Fibroblast of skin of right quadriceps (primary cell): ENCODE data around the gene SLC45A3.

Experiments
- DNase-seq: peaks from one replicate; pipeline ENCODE4 v3.0.0-alpha.2; 2013

Gene SLC45A3

GRCh38 chr1:205699416-205699815, 19.1 kb upstream of the SLC45A3 start:
- DNase-seq, result no peak

- DNase-seq, result no peak
These were observed 18.6 kb upstream of the SLC45A3 start for GRCh38 chr1:205698921-205699320.

- no peak for DNase-seq
These were observed 13.2 kb upstream of the SLC45A3 start for GRCh38 chr1:205693421-205693991.

- no peak for DNase-seq
These were observed 12.1 kb upstream of the SLC45A3 start for GRCh38 chr1:205692423-205692822.

GRCh38 chr1:205690122-205690756, 9.9 kb upstream of the SLC45A3 start:
- DNase-seq, result no peak

- DNase-seq, result no peak
These were observed 9.2 kb upstream of the SLC45A3 start for GRCh38 chr1:205689479-205689878.

GRCh38 chr1:205688171-205689080, 8.1 kb upstream of the SLC45A3 start:
- no peak for DNase-seq

- DNase-seq, result no peak
These were observed 6.9 kb upstream of the SLC45A3 start for GRCh38 chr1:205687242-205687641.

- no peak for DNase-seq
These were observed 1.1 kb upstream of the SLC45A3 start for GRCh38 chr1:205681364-205681763.

GRCh38 chr1:205678286-205679111, 1.8 kb downstream of the SLC45A3 start:
- DNase-seq, result peak; percentile 14

GRCh38 chr1:205677167-205677566, 3.1 kb downstream of the SLC45A3 start:
- DNase-seq, result no peak

- DNase-seq, result no peak
These were observed 3.7 kb downstream of the SLC45A3 start for GRCh38 chr1:205676597-205676996.

- DNase-seq, result no peak
These were observed 4.3 kb downstream of the SLC45A3 start for GRCh38 chr1:205676002-205676401.

- DNase-seq, result no peak
These were observed 5.1 kb downstream of the SLC45A3 start for GRCh38 chr1:205675247-205675646.

- no peak for DNase-seq
These were observed 7.3 kb downstream of the SLC45A3 start for GRCh38 chr1:205672970-205673369.

- no peak for DNase-seq
These were observed 7.9 kb downstream of the SLC45A3 start for GRCh38 chr1:205672395-205672889.

GRCh38 chr1:205670611-205671430, 9.5 kb downstream of the SLC45A3 start:
- no peak for DNase-seq

- no peak for DNase-seq
These were observed 10.2 kb downstream of the SLC45A3 start for GRCh38 chr1:205670150-205670446.

GRCh38 chr1:205669341-205670149, 10.8 kb downstream of the SLC45A3 start:
- DNase-seq, result no peak

GRCh38 chr1:205668951-205669340, 11.4 kb downstream of the SLC45A3 start:
- no peak for DNase-seq
